CD4-positive, alpha-beta T cell treated with Interleukin-6 at 100 ng/mL for 8 hours (primary cell): Measurements from ENCODE around the gene PAIP2.
A peak's percentile ranks its signal among the peaks of the same experiment; 100 is the strongest.
"Not testable (repeated sequence)": the region's sequence is repeated elsewhere in the genome, so short reads cannot be mapped to it uniquely, and the experiment has no call there.

Experiments
- DNase-seq: peaks from one replicate; pipeline ENCODE4 v3.0.0-alpha.2; 2020; ENCODE audit warnings: mixed read lengths, low spot score

The PAIP2 gene

DNA sequence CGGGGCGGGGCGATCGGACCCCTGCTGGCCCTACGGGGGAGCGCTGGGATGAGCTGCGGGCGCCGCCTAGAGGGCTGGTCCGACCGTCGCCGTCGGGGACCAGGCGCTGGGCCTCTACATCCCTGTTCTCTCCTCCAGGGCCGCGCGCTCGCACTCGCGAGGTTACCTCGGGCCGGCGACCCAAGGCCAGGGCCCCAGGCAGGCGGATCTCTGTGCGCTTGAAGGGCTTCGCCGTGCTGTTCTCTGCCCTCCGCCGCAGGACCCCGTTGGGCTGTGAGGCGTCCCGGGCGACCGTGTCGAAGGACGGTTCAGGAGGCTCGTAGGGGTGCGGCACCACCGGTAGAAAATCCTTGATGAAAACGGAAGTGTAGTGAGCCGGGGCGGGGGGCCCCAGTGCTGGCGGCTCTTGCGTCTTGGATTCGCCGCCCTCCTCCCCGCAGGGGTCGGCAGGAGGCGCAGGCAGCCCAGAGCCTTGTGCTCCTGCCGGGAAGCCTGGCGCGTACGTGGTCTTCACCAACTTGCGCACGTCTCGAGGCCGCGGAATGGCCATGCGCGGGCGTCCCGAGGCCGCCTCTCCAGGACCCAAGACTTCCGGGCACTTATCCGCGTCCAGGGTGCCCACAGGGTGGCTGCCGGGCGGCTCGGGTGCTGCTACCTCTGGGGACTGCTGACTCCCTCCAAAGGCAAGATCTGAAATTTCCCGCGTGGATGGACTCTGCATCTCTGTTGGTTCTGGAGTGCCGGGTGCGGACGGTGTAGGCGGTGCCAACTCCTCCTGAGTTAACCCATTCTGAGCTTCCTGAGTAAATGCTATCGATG is 51.2 kb downstream of the PAIP2 start:
- DNase-seq = peak; percentile 67

- no peak for DNase-seq
These were observed 52.0 kb downstream of the PAIP2 start for GRCh38 chr5:139393497-139394122.

DNA sequence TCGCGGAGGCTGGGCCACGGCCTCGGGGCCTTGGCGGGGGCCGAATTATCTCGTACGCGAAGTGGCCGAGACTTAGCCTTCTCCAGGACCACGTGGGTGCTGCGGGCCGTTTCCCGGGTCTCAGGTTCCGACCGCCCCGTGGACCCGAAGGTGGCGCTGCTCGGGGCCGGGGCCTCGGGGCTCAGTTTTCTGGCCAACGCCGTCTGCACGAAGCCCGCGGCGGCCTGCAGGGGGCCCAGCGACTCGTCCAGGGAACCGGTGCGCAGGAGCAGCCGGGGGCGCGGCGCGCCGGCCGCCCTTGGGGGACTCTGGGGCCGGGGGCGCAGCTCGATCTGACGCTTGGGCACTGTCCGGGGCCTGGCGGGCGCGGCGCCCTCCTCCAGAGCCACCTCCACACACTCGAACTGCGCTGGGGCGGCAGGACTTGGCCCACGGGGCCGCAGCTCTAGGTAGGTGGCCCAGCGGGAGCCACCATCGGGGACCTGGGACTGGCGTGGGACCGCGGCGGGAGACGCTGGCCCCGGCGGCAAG is 52.5 kb downstream of the PAIP2 start:
- peak; percentile 44 for DNase-seq

- DNase-seq = no peak
These were observed 53.3 kb downstream of the PAIP2 start, which contains the start of gene PROB1 for GRCh38 chr5:139394654-139395566. PROB1 (minus strand) TSS chr5:139395104; CDS start chr5:139395081, 23 bp downstream.

DNA sequence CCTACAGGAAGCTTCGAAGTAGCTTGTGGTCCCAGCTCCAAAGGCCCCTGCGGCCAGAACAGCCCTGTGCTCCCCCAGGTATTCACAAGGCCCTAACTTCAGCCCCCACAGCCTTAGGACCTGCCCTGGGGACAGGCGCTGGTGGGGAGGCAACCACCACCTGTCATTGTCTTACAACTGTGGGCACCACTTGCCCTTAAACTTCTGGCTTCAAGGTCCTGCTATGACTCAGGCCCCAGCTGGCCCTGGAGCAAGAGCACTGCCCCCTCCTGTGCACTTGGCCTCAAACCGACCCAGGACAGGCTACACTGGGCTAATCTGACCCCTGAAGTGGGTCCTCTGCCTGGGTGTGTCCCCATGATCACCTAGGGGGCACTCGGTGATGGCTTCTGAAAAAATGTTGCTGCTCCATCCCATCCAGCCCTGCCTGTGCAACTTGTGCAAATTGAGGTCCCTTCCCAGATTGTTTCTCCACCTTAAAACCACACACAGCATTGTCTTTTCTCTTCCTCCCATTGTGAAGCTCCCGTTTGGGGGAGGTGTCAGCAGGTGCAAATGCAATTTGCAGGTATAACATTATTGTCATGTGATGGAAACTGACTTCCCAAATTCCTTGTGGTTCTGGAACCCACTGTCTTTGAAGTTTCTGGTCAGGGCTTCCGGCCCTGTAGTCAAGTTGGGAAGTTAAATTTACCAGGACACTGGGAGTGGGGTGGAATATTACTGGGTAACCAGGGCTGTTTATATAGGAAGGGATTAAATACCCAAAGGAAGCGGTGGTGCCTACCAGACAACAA is 54.4 kb downstream of the PAIP2 start:
- DNase-seq = no peak

GRCh38 chr5:139396691-139397090 is 55.0 kb downstream of the PAIP2 start:
- no peak for DNase-seq

- no peak for DNase-seq
These were observed 56.3 kb downstream of the PAIP2 start for GRCh38 chr5:139397921-139398320.

DNA sequence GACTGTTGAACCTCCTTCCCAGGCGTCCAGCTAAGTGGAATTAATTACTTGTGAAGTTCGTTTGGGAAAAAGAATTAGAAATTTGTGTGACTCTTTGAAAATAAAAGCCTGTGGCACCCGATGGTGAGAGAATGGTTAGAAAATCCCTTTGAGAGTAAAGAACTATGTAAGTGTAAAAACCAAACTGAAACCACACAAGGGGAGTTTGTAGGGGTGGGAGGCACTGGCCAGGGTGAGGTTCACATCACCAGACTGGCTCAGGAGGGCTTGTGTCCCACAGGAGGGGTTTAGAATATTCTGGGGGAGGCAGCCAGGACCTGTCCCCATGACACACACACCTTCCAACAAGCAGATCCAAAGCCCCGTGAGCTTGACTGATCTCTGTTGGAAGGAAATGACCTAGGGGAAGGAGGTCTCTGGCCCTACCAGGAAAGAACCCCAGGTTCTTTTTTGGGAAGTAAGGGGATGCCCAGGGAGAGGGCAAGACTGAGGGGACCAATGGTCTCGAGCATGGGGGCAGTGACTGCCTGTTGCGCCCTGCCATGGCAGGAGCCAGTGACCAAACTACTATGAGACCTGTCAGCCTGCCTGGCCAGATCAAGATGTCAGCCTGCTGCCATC is 58.0 kb downstream of the PAIP2 start:
- no peak for DNase-seq

DNA sequence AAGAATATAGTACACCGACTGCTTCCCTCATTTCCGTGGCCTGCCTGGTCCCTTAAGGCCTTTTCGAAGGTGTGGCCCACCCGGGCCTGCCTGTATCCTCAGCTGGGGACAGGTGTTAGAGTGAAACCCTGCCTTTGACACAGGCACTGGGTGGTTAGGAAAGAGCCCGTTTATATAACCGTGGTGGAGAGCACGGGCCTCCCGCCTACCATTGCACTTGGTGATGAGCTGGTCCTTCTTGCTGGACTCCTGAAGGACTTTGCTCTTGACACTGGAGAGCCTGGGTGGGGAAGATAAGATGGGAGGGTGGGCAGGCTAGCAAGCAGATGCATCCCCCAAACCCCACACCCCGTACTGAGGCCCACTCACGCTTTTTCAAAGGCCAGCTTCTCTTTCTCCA is 59.9 kb downstream of the PAIP2 start:
- no peak for DNase-seq

- no peak for DNase-seq
These were observed 61.0 kb downstream of the PAIP2 start for GRCh38 chr5:139402561-139403158.

DNA sequence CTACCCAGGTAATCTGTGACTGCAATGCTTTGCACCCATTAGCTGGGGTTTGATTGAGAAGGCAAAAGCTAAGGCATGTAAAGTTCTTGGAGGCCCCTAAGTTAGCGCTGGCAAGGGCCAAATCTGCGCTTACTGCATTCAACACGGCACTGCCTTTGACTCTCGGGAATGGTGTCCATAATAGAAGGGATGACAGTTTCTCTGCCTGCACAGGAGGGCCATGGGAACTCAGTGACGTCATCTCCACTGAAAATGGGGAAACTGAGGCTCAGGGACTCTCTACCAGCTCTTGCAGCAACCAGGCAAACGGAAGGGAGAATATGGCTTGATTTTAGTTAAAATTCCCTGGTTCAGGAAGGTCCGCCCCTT is 61.7 kb downstream of the PAIP2 start:
- no peak for DNase-seq

GRCh38 chr5:139403787-139404483 is 62.3 kb downstream of the PAIP2 start, which contains the start of gene SPATA24:
SPATA24 (minus strand) TSS chr5:139404089; CDS start chr5:139404060, 29 bp downstream.
- peak; percentile 98 for DNase-seq

- no peak for DNase-seq
These were observed 62.8 kb downstream of the PAIP2 start for GRCh38 chr5:139404484-139404840.

DNA sequence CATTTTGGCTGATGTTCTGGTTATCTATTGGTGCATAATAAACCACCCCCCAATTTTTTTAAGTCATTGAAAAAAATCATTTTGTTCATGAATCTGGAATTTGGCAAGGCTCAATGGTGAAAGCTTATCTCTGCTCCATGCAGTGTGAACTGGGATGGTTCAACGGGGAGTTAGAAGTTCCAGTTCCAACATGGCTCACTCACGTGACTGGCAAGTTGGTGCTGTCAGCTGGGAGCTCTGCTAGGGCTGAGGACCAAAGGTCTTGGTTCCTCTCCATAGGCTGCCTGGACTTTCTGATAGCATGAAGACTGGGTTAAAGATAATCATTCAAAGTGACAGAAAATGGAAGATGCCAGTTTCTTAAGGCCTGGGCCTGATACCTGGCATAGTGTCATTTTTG is 65.3 kb downstream of the PAIP2 start:
- no peak for DNase-seq

DNA sequence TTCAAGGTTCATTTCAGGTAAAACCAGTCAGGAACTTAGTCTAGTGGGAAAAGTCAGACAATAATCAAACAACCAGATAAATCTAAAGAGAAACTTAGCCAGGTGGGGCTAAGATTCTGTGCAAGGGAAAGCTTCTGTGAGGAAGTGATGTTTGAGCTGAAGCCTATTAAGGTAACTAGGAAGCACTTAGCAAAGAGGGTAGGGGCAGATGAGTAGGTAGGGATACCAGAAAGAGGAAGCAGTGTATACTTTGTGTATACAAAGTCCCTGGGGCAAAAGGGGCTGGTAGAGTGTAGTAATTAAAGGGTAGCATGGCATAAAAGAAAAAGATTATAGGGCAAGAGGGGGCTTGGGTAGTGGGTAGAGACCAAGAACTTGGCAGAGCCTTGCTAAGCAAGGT is 65.9 kb downstream of the PAIP2 start:
- no peak for DNase-seq

GRCh38 chr5:139408191-139408590 is 66.5 kb downstream of the PAIP2 start:
- DNase-seq = no peak

DNA sequence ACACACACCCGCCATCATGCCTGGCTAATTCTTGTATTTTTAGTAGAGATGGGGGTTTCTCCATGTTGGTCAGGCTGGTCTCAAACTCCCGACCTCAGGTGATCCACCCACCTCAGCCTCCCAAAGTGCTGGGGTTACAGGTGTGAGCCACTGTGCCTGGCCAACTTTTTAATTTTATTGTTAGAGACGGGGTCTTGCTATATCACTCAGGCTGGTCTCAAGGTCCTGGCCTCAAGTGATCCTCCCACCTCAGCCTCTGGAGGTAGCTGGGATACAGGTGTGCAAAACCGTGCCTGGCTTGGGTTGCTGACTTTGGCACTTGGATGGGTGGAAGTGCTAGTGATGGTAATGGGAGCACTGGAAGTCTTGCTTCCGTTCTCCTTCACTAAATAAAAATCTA is 67.5 kb downstream of the PAIP2 start:
- DNase-seq = not testable (repeated sequence)

GRCh38 chr5:139410121-139410992 is 68.7 kb downstream of the PAIP2 start:
- no peak for DNase-seq
